ENCODE data around the gene GIGYF2.

The GIGYF2 gene

DNA sequence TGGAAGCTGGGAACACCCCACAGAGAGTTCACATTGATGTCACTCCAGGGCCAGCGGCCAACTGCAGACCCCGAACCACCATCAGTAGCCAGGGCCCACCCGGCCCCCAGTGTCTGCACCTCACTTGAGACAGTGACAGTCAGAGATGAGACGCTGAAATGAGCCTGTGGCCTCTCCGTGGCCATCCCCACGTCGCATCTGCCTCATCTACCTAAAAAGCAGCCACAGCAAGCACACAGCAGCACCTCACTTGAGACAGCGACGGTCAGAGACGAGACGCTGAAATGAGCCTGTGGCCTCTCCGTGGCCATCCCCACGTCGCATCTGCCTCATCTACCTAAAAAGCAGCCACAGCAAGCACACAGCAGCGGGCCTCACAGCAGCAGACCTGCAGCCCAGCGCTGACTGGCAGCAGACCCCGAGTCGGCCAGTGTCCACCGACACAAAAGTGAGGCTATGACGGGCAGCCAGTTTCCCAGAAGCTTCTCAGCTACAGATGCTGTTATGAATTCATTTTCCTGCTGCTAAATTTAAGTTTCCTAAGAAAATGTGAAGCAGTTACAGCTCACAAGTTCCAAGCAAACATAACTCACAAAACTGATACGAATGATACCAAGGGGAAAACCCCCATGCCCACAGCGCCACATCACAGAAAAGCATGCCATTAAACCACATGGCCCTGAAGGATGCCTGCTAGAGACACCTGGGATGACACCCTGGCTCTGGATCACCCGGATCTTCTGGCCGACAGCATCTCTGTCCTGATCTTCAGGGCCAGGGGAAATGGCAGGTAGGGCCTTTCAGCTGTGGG lies 200.7 kb downstream of the GIGYF2 start:
- Histone ChIP-seq H3K9me3 (no peaks in the 10 kb centered on the region), H3K4me1 (no peaks in the 10 kb centered on the region), H3K27me3 (peaks cover 0 to 19% of the 10 kb centered on the region in 2 donors), H3K36me3 (no peaks in the 10 kb centered on the region), H3K4me3 (no peak overlapping the region), H3K27ac (no peak overlapping the region)
- peak; percentile 1 to 45 for DNase-seq
- TF ChIP-seq, protein P1, sequence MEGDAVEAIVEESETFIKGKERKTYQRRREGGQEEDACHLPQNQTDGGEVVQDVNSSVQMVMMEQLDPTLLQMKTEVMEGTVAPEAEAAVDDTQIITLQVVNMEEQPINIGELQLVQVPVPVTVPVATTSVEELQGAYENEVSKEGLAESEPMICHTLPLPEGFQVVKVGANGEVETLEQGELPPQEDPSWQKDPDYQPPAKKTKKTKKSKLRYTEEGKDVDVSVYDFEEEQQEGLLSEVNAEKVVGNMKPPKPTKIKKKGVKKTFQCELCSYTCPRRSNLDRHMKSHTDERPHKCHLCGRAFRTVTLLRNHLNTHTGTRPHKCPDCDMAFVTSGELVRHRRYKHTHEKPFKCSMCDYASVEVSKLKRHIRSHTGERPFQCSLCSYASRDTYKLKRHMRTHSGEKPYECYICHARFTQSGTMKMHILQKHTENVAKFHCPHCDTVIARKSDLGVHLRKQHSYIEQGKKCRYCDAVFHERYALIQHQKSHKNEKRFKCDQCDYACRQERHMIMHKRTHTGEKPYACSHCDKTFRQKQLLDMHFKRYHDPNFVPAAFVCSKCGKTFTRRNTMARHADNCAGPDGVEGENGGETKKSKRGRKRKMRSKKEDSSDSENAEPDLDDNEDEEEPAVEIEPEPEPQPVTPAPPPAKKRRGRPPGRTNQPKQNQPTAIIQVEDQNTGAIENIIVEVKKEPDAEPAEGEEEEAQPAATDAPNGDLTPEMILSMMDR (IDR thresholded peaks at IDR 0.05), result no peak
- intact Hi-C loops (cut with DNase I; ENCODE audit: low total_unique reads), result no loop called here

DNA sequence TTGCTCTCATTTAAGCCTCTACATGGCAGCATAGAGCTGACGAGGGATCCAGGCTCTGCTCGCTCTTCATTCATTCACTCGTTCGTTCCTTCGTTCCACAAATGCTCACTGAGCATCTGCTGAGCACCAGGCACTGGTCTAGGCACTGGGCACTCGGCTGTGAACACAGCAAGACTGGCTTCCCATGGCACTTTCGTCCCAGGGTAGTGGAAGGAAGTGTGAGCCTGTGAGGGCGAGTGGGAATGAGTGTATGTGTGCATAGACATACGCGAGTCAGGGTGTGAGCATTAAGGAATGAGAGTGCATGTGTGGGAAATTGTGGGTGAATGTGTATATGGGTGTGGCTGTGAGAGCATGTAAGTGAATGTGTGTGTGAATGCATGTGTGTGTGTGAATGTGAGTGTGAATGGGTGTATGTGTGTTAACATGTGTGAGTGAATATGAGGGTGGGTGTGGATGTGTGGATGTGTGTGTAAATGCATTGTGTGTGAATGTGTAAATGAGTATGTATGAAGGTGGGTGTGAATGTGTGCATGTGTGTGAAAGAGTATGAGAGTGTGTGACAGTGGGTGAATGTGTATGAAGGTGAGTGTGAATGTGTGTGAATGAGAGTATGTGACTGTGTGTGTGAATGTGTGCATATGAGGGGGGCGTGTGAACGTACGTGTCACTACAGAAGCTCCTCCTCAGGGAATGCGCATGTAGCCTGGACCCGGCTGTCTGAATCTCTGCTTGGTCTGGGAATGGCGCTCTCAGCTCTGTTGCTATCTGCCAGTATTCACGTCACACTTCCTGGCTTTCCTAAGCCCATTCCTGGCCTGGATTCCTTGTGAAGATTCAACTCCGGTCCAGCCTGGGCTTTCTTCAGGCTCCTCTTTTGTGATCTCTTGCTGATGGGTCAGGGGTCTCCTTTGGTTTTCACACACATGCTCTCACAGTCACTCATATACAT lies 201.7 kb downstream of the GIGYF2 start:
- peaks cover 0 to 16% of the 10 kb centered on the region in 2 donors for H3K27me3 ChIP-seq

DNA sequence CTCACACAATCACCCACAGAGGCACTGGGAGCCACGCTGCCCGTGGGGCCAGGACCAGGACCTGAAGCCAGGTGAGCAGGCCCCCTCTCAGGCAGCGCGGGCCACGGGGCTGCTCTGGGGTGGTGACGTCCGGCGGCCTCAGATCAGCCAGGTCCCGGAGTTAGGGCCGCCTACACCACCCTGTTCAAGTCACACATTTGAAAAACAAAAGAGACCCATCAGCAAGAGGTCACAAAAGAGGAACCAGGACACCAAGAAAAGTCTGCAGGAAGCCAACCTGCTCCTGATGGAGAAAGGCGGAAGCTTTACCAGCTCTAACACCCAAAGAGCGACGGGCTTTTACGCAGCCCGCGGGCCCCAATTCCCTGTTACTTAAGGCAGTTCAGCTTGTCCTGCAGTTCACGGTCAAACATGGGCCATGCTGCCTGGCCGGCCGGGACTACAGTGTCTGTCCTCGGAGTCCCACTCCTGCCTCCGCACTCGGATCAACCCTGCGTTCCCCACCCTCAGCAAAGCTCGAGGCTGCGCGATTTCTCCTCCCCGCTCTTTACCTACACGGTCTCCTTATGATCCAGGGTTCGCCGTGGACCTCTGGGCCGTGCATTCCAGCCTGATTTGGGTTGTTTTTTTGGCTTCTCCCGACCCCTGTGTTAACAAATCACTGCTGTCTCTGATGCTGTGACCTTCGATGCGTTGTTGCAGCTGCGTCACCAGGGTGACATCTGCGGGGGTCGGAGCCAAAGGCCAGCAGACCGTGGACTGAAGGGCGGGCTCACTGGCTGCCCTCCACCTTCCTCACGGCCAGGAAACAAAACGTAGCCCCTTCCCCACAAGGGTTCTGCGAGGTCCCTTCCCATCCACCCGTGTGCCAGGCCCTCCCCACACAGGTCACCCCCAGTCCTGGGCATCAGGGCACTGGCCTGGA lies 203.9 kb downstream of the GIGYF2 start:
- H3K4me1 ChIP-seq, result no peaks in the 10 kb centered on the region
- no peak overlapping the region for H3K4me3 ChIP-seq
- no peaks in the 10 kb centered on the region for H3K36me3 ChIP-seq
- DNase-seq, result peak in 1 of 2 donors; percentile 53
- no peak overlapping the region for H3K27ac ChIP-seq
- no peaks in the 10 kb centered on the region for H3K9me3 ChIP-seq
- H3K27me3 ChIP-seq, result peaks cover 0 to 10% of the 10 kb centered on the region in 2 donors
- intact Hi-C loops (cut with DNase I; ENCODE audit: low total_unique reads), result no loop called here
- TF ChIP-seq, protein P1 (IDR thresholded peaks at IDR 0.05), result no peak

More for the DNA sequence above, 201.7 kb downstream of the GIGYF2 start:
- Histone ChIP-seq H3K4me1 (no peaks in the 10 kb centered on the region), H3K4me3 (no peak overlapping the region), H3K36me3 (no peaks in the 10 kb centered on the region), H3K9me3 (no peaks in the 10 kb centered on the region), H3K27ac (no peak overlapping the region)
- TF ChIP-seq, protein P1 (IDR thresholded peaks at IDR 0.05), result no peak
- peak in 1 of 2 donors; percentile 37 for DNase-seq
- intact Hi-C loops (cut with DNase I; ENCODE audit: low total_unique reads), result no loop called here

DNA sequence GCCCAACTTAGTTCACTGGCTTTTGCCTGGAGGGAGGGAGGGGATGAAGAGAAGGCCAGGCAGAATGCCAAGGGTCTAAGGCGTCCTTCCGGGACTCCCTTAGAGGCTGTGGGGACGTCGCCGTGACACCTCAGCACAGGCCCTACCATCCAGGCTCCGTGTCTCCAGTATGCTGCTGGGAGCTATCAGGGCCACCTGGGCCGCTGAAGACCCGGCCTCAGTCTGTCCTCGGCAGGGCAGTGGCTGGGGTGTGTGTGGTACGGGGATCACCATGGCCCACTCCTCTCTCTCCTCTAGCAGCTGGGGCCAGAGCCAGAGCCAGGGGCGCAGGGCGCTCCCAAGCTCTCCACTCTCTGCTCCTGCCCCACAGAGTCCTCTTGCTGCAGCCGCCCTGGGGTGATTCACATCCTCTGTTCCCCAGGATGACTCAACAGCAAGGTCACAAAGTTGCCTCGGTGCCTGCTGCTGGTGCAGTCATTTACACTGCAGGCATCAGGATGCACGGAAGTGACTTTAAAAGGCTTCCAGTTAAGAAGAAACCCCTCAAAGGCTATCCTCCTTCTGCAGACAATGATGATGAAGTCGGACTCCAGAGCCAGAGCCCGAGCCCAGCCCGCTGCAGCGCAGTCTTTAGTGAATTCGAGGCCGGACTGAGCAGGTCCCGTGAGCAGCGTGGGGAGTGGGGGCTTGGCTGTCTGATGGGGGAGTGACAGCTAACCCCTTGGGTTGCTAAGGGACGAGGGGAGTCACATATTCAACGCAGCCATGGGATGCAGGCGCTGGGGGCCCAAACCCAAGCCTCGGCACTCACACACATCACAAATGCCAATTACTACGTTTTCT lies 204.8 kb downstream of the GIGYF2 start:
- TF ChIP-seq, protein P1 (IDR thresholded peaks at IDR 0.05), result no peak
- Histone ChIP-seq H3K4me1 (no peaks in the 10 kb centered on the region), H3K27ac (no peak overlapping the region), H3K27me3 (peaks cover 0 to 10% of the 10 kb centered on the region in 2 donors), H3K36me3 (no peaks in the 10 kb centered on the region), H3K9me3 (no peaks in the 10 kb centered on the region), H3K4me3 (no peak overlapping the region)
- intact Hi-C loops (cut with DNase I; ENCODE audit: low total_unique reads), result no loop called here
- peak in 1 of 2 donors; percentile 45 for DNase-seq
